ENCODE data around the gene NMNAT2. TPM values are rescaled to one million over a fixed set of nuclear protein-coding genes. Genes with fewer than 3 reads are reported as not detected.

Gene NMNAT2
- 8.5 and 10.0 TPM in 2 replicates for total RNA-seq (2014; rRNA removed; shearing (Covaris generic))
- polyA plus RNA-seq (2016; fragmentation: Nextera tagmentation; extraction: Ambion mirVana): 3.6 and 3.8 TPM in 2 replicates
- long read RNA-seq, partial matches to known transcripts: 0 of 4 reads
- long read RNA-seq, other reads (novel, unspliced or antisense): 4 of 4 reads

DNA sequence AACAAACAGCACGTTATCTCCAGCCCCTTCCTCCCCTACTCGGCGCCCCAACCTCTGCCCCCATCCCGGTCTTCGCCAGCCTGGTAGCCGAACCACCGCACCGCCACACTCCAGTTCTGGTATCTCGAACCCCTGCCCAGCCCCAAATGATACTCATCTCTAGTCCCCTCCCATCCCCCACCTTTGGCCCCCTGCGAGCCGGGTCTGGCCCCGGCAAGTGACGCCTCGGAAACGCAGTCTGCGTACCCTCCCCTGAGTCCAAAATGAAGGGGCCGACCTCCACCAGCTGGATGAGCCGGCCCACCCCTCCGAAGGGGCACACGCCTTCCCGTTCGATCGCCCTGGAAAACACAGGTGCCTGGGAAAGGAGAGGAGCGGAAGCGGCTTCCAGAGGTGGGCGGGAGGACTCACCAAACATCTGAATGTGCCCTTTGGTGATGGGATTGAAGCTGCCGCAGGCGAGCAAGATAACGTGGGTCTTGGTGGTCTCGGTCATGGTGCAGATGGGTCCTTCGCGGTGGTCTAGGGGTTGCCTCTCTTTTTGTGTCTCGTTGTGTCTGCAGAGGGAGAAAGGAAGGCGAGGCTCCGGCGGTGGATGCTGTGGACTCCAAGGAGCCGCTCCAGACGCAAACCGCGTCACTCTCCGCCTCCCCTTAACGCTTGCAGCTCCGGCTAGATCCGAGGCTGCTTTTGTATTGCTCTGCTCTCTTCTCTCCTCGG lies at the start of gene NMNAT2:
Gene NMNAT2 (minus strand): TSS at position 609 of the 720 bp plus-strand sequence. CDS start 113 bp downstream, at position 496.
- peak; percentile 81 for ATAC-seq
- Mint-ChIP-seq H3K9me3 (no peaks in the 10 kb centered on the region; the same call in 2 of the 3 replicates), H3K27ac (peak within 1 kb of the TSS; percentile 25; the same call in 1 of the 2 replicates), H3K4me1 (peaks cover 30% of the 10 kb centered on the region), H3K36me3 (ENCODE audit: low read depth) (no peaks in the 10 kb centered on the region; the same call in 2 of the 3 replicates), H3K4me3 (peak within 1 kb of the TSS; percentile 88), H3K27me3 (ENCODE audit: insufficient read depth, low read depth, poor library complexity) (peaks cover 28% of the 10 kb centered on the region)
- peak; percentile 86 for DNase-seq (ENCODE audit: low spot score)
- Histone ChIP-seq H3K4me2 (peak within 1 kb of the TSS; percentile 99), H3F3A (replicated peaks; ENCODE audit: low read depth) (peaks cover 9% of the 10 kb centered on the region; the same call in 1 of the 2 replicates), H3K27me3 (ENCODE audit: insufficient read depth) (peaks cover 31% of the 10 kb centered on the region), H3K27ac (ENCODE audit: low read depth) (0 out of 2 replicates have a peak within 1 kb of the TSS, but pooled peaks have one; percentile 42), H3K36me3 (ENCODE audit: insufficient read depth) (no peaks in the 10 kb centered on the region), H3K4me1 (ENCODE audit: insufficient read depth) (peaks cover 28% of the 10 kb centered on the region), H2AFZ (peak within 1 kb of the TSS; percentile 99), H3K4me3 (peak within 1 kb of the TSS; percentile 79), H3K79me2 (replicated peaks; ENCODE audit: insufficient read depth) (peaks cover 16% of the 10 kb centered on the region), H3K9me2 (ENCODE audit: insufficient read depth) (no peaks in the 10 kb centered on the region), H4K20me1 (replicated peaks; ENCODE audit: insufficient read depth) (no peaks in the 10 kb centered on the region)
- TF ChIP-seq, protein P1, sequence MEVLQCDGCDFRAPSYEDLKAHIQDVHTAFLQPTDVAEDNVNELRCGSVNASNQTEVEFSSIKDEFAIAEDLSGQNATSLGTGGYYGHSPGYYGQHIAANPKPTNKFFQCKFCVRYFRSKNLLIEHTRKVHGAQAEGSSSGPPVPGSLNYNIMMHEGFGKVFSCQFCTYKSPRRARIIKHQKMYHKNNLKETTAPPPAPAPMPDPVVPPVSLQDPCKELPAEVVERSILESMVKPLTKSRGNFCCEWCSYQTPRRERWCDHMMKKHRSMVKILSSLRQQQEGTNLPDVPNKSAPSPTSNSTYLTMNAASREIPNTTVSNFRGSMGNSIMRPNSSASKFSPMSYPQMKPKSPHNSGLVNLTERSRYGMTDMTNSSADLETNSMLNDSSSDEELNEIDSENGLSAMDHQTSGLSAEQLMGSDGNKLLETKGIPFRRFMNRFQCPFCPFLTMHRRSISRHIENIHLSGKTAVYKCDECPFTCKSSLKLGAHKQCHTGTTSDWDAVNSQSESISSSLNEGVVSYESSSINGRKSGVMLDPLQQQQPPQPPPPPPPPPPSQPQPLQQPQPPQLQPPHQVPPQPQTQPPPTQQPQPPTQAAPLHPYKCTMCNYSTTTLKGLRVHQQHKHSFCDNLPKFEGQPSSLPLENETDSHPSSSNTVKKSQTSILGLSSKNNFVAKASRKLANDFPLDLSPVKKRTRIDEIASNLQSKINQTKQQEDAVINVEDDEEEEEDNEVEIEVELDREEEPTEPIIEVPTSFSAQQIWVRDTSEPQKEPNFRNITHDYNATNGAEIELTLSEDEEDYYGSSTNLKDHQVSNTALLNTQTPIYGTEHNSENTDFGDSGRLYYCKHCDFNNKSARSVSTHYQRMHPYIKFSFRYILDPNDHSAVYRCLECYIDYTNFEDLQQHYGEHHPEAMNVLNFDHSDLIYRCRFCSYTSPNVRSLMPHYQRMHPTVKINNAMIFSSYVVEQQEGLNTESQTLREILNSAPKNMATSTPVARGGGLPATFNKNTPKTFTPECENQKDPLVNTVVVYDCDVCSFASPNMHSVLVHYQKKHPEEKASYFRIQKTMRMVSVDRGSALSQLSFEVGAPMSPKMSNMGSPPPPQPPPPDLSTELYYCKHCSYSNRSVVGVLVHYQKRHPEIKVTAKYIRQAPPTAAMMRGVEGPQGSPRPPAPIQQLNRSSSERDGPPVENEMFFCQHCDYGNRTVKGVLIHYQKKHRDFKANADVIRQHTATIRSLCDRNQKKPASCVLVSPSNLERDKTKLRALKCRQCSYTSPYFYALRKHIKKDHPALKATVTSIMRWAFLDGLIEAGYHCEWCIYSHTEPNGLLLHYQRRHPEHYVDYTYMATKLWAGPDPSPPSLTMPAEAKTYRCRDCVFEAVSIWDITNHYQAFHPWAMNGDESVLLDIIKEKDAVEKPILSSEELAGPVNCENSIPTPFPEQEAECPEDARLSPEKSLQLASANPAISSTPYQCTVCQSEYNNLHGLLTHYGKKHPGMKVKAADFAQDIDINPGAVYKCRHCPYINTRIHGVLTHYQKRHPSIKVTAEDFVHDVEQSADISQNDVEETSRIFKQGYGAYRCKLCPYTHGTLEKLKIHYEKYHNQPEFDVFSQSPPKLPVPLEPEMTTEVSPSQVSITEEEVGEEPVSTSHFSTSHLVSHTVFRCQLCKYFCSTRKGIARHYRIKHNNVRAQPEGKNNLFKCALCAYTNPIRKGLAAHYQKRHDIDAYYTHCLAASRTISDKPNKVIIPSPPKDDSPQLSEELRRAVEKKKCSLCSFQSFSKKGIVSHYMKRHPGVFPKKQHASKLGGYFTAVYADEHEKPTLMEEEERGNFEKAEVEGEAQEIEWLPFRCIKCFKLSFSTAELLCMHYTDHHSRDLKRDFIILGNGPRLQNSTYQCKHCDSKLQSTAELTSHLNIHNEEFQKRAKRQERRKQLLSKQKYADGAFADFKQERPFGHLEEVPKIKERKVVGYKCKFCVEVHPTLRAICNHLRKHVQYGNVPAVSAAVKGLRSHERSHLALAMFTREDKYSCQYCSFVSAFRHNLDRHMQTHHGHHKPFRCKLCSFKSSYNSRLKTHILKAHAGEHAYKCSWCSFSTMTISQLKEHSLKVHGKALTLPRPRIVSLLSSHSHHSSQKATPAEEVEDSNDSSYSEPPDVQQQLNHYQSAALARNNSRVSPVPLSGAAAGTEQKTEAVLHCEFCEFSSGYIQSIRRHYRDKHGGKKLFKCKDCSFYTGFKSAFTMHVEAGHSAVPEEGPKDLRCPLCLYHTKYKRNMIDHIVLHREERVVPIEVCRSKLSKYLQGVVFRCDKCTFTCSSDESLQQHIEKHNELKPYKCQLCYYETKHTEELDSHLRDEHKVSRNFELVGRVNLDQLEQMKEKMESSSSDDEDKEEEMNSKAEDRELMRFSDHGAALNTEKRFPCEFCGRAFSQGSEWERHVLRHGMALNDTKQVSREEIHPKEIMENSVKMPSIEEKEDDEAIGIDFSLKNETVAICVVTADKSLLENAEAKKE (CRISPR knock-in tag; IDR thresholded peaks at IDR 0.05): no peak
- TF ChIP-seq, protein P2, sequence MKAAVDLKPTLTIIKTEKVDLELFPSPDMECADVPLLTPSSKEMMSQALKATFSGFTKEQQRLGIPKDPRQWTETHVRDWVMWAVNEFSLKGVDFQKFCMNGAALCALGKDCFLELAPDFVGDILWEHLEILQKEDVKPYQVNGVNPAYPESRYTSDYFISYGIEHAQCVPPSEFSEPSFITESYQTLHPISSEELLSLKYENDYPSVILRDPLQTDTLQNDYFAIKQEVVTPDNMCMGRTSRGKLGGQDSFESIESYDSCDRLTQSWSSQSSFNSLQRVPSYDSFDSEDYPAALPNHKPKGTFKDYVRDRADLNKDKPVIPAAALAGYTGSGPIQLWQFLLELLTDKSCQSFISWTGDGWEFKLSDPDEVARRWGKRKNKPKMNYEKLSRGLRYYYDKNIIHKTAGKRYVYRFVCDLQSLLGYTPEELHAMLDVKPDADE (IDR thresholded peaks at IDR 0.05): peak; percentile 16; the same call in 1 of the 2 replicates
- TF ChIP-seq NANOG (IDR thresholded peaks at IDR 0.05; ENCODE audit: borderline replicate concordance): no peak
- TF ChIP-seq, protein P3, sequence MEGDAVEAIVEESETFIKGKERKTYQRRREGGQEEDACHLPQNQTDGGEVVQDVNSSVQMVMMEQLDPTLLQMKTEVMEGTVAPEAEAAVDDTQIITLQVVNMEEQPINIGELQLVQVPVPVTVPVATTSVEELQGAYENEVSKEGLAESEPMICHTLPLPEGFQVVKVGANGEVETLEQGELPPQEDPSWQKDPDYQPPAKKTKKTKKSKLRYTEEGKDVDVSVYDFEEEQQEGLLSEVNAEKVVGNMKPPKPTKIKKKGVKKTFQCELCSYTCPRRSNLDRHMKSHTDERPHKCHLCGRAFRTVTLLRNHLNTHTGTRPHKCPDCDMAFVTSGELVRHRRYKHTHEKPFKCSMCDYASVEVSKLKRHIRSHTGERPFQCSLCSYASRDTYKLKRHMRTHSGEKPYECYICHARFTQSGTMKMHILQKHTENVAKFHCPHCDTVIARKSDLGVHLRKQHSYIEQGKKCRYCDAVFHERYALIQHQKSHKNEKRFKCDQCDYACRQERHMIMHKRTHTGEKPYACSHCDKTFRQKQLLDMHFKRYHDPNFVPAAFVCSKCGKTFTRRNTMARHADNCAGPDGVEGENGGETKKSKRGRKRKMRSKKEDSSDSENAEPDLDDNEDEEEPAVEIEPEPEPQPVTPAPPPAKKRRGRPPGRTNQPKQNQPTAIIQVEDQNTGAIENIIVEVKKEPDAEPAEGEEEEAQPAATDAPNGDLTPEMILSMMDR (conservative IDR thresholded peaks at IDR 0.05; ENCODE audit: low read depth in 2 of 2): no peak
- TF ChIP-seq POLR2AphosphoS5 (IDR thresholded peaks at IDR 0.05; ENCODE audit: low read depth): peak; percentile 59
- TF ChIP-seq CREB1 (CRISPR knock-in tag; IDR thresholded peaks at IDR 0.05; ENCODE audit: low read depth): peak; percentile 74
